Kidney glomerular epithelial cell (primary cell): ENCODE results near the gene CHMP6.

Experiments
- DNase-seq: peaks from one replicate; lab custom pipeline; 2025; lab: John Stamatoyannopoulos, UW

CHMP6 gene

GRCh38 chr17:80992077-80992947 lies 671 bp downstream of the CHMP6 start:
- no peak for DNase-seq

- DNase-seq: no peak
Observed at GRCh38 chr17:80992948-80993624, 1.4 kb downstream of the CHMP6 start.

GRCh38 chr17:80995131-80995530 lies 3.5 kb downstream of the CHMP6 start:
- DNase-seq: no peak

- DNase-seq: no peak
Observed at GRCh38 chr17:80996422-80997305, 5.0 kb downstream of the CHMP6 start.

- no peak for DNase-seq
Observed at GRCh38 chr17:80997424-80998117, 5.9 kb downstream of the CHMP6 start.

- no peak for DNase-seq
Observed at GRCh38 chr17:80998118-80998747, 6.6 kb downstream of the CHMP6 start.

- no peak for DNase-seq
Observed at GRCh38 chr17:80998748-80999535, 7.3 kb downstream of the CHMP6 start.

GRCh38 chr17:80999536-81000333 lies 8.1 kb downstream of the CHMP6 start:
- DNase-seq: no peak

GRCh38 chr17:81000334-81000630 lies 8.6 kb downstream of the CHMP6 start:
- DNase-seq: no peak

- no peak for DNase-seq
Observed at GRCh38 chr17:81000631-81001357, 9.2 kb downstream of the CHMP6 start.

GRCh38 chr17:81002013-81002384 lies 10.4 kb downstream of the CHMP6 start:
- DNase-seq: no peak

GRCh38 chr17:81002409-81003361 lies 11.0 kb downstream of the CHMP6 start:
- DNase-seq: no peak

- no peak for DNase-seq
Observed at GRCh38 chr17:81003711-81004475, 12.3 kb downstream of the CHMP6 start.

GRCh38 chr17:81006891-81007290 lies 15.2 kb downstream of the CHMP6 start:
- no peak for DNase-seq

GRCh38 chr17:81008140-81008539 lies 16.5 kb downstream of the CHMP6 start:
- DNase-seq: no peak

- DNase-seq: no peak
Observed at GRCh38 chr17:81009136-81009535, 17.5 kb downstream of the CHMP6 start.

GRCh38 chr17:81010935-81011334 lies 19.3 kb downstream of the CHMP6 start:
- no peak for DNase-seq
